SU-DHL-6 (cell line): ENCODE data around the gene TMCO4.

ENCODE experiments used
- H2AFZ ChIP-seq: fragments of 200-600 bp; sonication (generic); 2 replicates; pipeline ENCODE4 v1.6.1; 2014; ENCODE audit warnings: low read depth, mild to moderate bottlenecking, moderate library complexity, mixed read lengths, antibody characterized with exemption, low read length; ENCODE audit not compliant: severe bottlenecking
- H3F3A ChIP-seq: fragments of 200-600 bp; shearing (Covaris generic); 2 replicates; pipeline ENCODE4 v1.6.0; 2016; ENCODE audit warnings: antibody characterized with exemption, mild to moderate bottlenecking; ENCODE audit not compliant: insufficient read depth
- H3K27ac ChIP-seq: fragments of 200-600 bp; sonication (generic); 2 replicates; pipeline ENCODE4 v1.5.1; 2016; ENCODE audit warnings: low read depth, mild to moderate bottlenecking, low read length, moderate library complexity, mixed read lengths
- H3K27me3 ChIP-seq: fragments of 200-600 bp; sonication (generic), shearing (Covaris generic); 2 replicates; pipeline ENCODE4 v1.6.0; 2014; ENCODE audit warnings: mild to moderate bottlenecking, low read length
- H3K36me3 ChIP-seq: fragments of 200-600 bp; sonication (generic); 2 replicates; pipeline ENCODE4 v1.6.1; 2014; ENCODE audit warnings: mild to moderate bottlenecking, low read length, mixed read lengths
- H3K4me2 ChIP-seq: fragments of 300-600, 200-600 bp; shearing (Covaris generic), sonication (generic); 2 replicates; pipeline ENCODE4 v1.6.0; 2014; ENCODE audit warnings: low read length, low read depth, mild to moderate bottlenecking; ENCODE audit not compliant: poor library complexity, severe bottlenecking
- H3K4me3 ChIP-seq: fragments of 200-600 bp; sonication (generic); 2 replicates; pipeline ENCODE4 v1.5.1; 2014; ENCODE audit warnings: antibody characterized with exemption, low read length, mild to moderate bottlenecking, mixed read lengths; ENCODE audit not compliant: insufficient read depth, poor library complexity, severe bottlenecking
- H3K79me2 ChIP-seq: fragments of 200-600 bp; sonication (generic); 2 replicates; pipeline ENCODE4 v1.6.1; 2014; ENCODE audit warnings: mild to moderate bottlenecking, low read length, moderate library complexity; ENCODE audit not compliant: insufficient read depth
- H3K9ac ChIP-seq: fragments of 200-600 bp; sonication (generic); 2 replicates; pipeline ENCODE4 v1.7.0; 2014; ENCODE audit warnings: mild to moderate bottlenecking, low read length
- H3K9me2 ChIP-seq: fragments of 200-600 bp; sonication (generic); replicated peaks from 2 replicates; pipeline ENCODE4 v1.6.1; 2014; ENCODE audit warnings: low read length; ENCODE audit not compliant: insufficient read depth
- H3K9me3 ChIP-seq: fragments of 200-600 bp; sonication (generic); 2 replicates; pipeline ENCODE4 v1.6.1; 2014; ENCODE audit warnings: low read length, mixed read lengths; ENCODE audit not compliant: insufficient read depth
- H4K20me1 ChIP-seq: fragments of 200-600 bp; sonication (generic); 2 replicates; pipeline ENCODE4 v1.6.1; 2014; ENCODE audit warnings: low read depth, mild to moderate bottlenecking, antibody characterized with exemption, low read length, moderate library complexity, mixed read lengths
- EZH2phosphoT487 ChIP-seq: fragments of 200-600 bp; sonication (generic), shearing (Covaris generic); conservative IDR thresholded peaks from 2 replicates; pipeline ENCODE4 v1.6.1; 2018; ENCODE audit warnings: mild to moderate bottlenecking, antibody characterized with exemption, low read length, moderate library complexity, mixed read lengths
- TF ChIP-seq, protein P1 (sequence below): fragments of 200-600 bp; sonication (generic); IDR thresholded peaks from one replicate; pipeline ENCODE4 v1.5.1; 2017; ENCODE audit warnings: antibody characterized with exemption, mild to moderate bottlenecking, low read length, moderate library complexity; ENCODE audit not compliant: insufficient read depth, poor library complexity, severe bottlenecking

The TMCO4 gene

DNA sequence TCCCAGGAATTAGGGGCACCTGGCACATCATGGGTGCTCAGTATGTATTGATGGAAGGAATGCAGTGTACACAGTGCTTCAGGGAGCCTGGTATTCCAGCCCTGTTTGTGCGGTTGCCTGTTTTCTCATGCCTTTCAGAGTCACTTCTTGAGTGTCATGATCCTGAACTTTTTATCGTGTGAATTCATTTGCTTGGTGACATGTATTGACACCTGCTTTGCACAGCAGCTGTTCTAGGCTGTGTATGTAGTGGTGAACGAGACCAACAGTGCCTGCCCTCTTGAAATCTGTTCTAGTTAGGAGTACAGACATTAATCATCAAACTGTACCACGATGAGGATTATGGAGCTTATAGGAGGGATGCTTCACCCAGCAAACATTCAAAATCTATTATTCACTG lies 128.9 kb downstream of the TMCO4 start:
- Histone ChIP-seq H2AFZ (no peak overlapping the region), H3K36me3 (no peaks in the 10 kb centered on the region), H4K20me1 (no peaks in the 10 kb centered on the region), H3K9me3 (no peaks in the 10 kb centered on the region), H3K4me2 (no peak overlapping the region), H3K9me2 (no peaks in the 10 kb centered on the region), H3K27ac (no peak overlapping the region), H3K9ac (no peak overlapping the region), H3K79me2 (no peaks in the 10 kb centered on the region), H3K27me3 (no peaks in the 10 kb centered on the region), H3F3A (no peaks in the 10 kb centered on the region), H3K4me3 (no peak overlapping the region)
- no peak for TF ChIP-seq EZH2phosphoT487
- TF ChIP-seq, protein P1, sequence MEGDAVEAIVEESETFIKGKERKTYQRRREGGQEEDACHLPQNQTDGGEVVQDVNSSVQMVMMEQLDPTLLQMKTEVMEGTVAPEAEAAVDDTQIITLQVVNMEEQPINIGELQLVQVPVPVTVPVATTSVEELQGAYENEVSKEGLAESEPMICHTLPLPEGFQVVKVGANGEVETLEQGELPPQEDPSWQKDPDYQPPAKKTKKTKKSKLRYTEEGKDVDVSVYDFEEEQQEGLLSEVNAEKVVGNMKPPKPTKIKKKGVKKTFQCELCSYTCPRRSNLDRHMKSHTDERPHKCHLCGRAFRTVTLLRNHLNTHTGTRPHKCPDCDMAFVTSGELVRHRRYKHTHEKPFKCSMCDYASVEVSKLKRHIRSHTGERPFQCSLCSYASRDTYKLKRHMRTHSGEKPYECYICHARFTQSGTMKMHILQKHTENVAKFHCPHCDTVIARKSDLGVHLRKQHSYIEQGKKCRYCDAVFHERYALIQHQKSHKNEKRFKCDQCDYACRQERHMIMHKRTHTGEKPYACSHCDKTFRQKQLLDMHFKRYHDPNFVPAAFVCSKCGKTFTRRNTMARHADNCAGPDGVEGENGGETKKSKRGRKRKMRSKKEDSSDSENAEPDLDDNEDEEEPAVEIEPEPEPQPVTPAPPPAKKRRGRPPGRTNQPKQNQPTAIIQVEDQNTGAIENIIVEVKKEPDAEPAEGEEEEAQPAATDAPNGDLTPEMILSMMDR = no peak

DNA sequence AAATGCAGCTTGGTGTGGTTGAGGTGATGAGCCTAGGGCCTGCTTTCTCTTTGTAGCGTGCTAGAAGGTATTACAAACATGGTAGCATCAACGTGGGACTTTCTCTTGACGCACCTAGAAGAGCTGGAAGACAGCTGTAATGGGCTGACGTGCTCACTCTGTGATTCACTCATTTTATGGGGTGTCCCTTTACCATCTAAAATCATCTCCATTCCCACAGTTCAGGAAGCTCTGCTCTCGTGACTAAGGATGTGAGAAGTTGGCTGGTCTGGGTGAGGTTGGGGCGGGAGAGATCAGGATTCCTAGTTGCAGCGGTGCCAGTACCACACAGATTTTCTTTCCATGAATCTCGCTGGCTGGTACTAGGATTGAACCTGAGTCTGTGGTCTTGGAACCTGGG lies 130.8 kb downstream of the TMCO4 start:
- TF ChIP-seq, protein P1 = no peak
- no peak for TF ChIP-seq EZH2phosphoT487
- Histone ChIP-seq H3K79me2 (no peaks in the 10 kb centered on the region), H3K9me3 (no peaks in the 10 kb centered on the region), H3K9ac (no peak overlapping the region), H3K9me2 (no peaks in the 10 kb centered on the region), H3K27me3 (no peaks in the 10 kb centered on the region), H4K20me1 (no peaks in the 10 kb centered on the region), H2AFZ (no peak overlapping the region), H3K4me3 (no peak overlapping the region), H3F3A (no peaks in the 10 kb centered on the region), H3K36me3 (no peaks in the 10 kb centered on the region), H3K4me2 (no peak overlapping the region), H3K27ac (no peak overlapping the region)

GRCh38 chr1:19665496-19666465 lies 133.9 kb downstream of the TMCO4 start:
- Histone ChIP-seq H3K27me3 (no peaks in the 10 kb centered on the region), H3K27ac (no peak overlapping the region)

More at GRCh38 chr1:19665496-19666465, 133.9 kb downstream of the TMCO4 start:
- Histone ChIP-seq H3K79me2 (no peaks in the 10 kb centered on the region), H2AFZ (no peak overlapping the region), H3K36me3 (no peaks in the 10 kb centered on the region), H3K9me3 (no peaks in the 10 kb centered on the region), H3K4me2 (no peak overlapping the region), H3F3A (no peaks in the 10 kb centered on the region), H4K20me1 (no peaks in the 10 kb centered on the region), H3K4me3 (no peak overlapping the region), H3K9ac (no peak overlapping the region), H3K9me2 (no peaks in the 10 kb centered on the region)
- TF ChIP-seq, protein P1 = no peak
- TF ChIP-seq EZH2phosphoT487 = no peak
